A204.1 (cell line): ENCODE data around the gene GDPD5.

Experiments used
- FAIRE-seq: peaks from 2 replicates; lab custom pipeline; 2012; peaks lifted over from hg19 to GRCh38; lab: Jason Lieb, UNC

Gene GDPD5, protein sequence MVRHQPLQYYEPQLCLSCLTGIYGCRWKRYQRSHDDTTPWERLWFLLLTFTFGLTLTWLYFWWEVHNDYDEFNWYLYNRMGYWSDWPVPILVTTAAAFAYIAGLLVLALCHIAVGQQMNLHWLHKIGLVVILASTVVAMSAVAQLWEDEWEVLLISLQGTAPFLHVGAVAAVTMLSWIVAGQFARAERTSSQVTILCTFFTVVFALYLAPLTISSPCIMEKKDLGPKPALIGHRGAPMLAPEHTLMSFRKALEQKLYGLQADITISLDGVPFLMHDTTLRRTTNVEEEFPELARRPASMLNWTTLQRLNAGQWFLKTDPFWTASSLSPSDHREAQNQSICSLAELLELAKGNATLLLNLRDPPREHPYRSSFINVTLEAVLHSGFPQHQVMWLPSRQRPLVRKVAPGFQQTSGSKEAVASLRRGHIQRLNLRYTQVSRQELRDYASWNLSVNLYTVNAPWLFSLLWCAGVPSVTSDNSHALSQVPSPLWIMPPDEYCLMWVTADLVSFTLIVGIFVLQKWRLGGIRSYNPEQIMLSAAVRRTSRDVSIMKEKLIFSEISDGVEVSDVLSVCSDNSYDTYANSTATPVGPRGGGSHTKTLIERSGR

DNA sequence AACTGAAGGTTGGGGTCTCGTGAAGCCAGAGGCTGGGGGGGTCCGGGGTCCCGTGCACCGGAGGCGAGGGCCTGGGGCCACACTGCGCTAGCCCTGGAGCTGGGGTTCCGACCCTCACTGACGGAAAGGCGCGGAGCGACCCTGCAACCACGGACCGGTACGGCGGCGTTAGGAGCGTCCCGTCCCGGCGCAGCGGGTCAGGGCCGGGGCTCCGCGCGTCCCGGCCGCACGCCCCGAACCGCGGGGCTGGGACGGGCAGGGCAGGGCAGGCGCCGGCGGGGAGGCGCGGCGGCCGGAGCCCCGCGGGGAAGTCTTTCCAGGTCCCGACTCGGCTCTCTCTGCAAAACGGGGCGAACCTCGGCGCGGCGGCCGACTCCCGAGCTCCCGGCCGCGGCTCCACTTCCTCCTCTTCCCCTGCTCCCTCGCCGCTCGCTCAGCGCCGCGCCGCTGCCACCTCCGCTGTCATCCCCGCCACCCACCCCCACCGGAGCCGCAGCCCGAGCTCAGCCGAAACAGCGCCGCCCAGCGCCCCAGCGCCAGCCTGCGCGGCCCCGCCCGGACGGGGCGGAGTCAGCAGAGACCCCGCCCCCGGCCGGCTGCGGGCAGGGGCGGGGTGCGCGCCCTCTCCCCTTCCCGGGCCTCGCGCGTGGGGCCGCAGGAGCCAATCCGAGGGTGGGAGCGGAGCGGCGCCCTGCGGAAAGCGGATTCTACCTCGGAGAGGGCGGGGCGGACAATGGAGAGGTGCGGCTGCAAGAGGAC lies at the start of gene GDPD5:
GDPD5 (minus strand) TSS at position 509 of the 759 bp plus-strand sequence. CDS start 48,206 bp downstream, outside the sequence.
- FAIRE-seq, result no peak

GRCh38 chr11:75574698-75575602 lies 49.2 kb upstream of the GDPD5 start:
- FAIRE-seq, result no peak

DNA sequence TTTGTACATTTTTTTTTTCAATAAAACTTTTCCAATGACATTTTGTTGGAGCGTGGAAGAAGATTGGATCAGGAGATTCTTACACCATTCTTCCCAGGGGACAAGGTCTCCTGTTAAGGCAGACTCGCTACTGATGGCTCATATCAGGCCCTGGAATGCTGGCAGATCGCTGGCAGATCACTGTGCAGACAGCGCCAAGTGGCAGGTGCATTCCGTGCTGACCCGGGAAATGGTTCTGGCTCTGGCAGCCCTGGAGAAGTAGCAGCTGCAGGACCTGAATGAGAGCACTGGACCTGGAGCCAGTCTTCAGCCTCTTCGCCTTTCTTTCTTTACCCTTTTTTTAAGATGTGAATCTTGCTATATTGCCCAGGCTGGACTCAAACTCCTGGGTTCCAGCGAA lies 47.0 kb upstream of the GDPD5 start:
- no peak for FAIRE-seq

DNA sequence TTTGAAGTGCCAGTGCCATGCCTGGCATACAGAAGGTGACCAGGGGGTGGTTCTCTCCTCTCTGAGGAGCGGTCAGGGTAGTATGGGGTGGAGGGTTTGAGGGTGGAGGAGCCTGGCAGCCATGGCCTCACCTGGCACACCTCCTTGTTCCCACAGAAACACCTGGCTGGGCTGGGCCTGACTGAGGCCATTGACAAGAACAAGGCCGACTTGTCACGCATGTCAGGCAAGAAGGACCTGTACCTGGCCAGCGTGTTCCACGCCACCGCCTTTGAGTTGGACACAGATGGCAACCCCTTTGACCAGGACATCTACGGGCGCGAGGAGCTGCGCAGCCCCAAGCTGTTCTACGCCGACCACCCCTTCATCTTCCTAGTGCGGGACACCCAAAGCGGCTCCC lies 45.9 kb upstream of the GDPD5 start:
- FAIRE-seq, result no peak

DNA sequence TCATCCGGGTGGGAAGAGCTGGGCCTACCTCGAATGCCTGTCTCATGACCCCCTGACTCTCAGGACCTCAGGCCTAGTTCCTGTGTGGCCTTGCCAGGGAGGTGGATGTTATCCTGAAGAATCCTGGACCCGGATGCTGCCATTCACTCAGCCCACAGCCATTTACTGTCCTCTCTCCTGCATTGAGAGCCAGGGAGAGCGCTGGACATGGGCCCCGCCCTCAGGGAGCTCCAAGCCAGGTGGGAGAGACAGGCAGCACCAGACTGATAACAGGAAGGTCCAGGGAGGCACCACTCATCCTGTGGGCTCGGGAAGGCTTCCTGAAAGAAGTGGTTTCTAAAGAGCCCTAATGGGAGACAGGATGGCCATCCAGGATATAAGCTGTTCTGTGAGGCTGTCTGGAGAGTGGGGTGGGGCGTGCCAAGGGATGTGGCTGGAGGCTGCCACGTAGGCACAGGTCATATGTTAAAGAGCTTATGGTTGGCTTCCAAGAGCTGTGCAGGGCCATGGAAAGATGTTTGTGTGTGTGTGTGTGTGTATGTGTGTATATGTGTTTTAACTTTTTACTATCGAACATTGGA lies 44.9 kb upstream of the GDPD5 start:
- FAIRE-seq, result no peak

- no peak for FAIRE-seq
These were observed 43.0 kb upstream of the GDPD5 start for GRCh38 chr11:75568616-75569219.

DNA sequence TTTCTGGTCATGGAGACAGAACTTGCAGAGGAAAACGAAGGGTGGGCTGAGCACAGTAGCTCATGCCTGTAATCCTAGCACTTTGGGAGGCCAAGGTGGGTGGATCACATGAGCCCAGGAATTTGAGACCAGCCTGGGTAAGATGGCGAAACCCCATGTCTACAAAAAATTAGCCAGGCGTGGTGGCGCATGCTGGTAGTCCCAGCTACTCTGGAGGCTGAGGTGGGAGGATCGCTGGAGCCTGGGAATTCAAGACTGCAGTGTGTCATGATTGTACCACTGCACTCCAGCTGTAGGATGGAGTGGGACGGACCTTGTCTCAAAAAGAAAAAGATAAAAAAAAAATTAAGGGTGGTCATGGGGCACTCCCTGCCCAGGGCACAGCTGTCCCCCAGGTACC lies 42.2 kb upstream of the GDPD5 start:
- FAIRE-seq, result no peak

- no peak for FAIRE-seq
These were observed 41.1 kb upstream of the GDPD5 start for GRCh38 chr11:75566763-75567279.

DNA sequence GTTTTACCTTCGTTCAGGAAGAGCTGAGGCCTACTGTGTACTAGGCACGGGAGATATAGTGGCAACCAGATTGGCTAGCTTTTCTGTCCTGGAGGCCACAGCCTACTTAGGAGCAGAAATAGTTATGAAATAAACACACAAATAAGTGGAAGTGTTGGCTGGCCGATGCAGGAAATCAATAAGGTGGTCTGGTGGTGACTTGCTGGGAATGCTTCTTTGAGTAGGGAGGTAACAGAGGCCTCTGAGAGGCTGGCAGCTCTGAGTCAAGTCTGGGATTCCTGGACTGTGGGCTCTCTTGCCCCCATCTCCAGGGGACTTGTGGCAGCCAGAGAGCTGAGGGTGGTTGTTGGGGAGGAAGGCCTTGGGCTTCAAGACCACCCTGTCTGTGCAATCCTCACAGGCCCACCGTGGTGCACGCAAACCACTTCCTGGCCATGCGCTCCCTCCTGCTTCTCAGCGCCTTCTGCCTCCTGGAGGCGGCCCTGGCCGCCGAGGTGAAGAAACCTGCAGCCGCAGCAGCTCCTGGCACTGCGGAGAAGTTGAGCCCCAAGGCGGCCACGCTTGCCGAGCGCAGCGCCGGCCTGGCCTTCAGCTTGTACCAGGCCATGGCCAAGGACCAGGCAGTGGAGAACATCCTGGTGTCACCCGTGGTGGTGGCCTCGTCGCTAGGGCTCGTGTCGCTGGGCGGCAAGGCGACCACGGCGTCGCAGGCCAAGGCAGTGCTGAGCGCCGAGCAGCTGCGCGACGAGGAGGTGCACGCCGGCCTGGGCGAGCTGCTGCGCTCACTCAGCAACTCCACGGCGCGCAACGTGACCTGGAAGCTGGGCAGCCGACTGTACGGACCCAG lies 40.4 kb upstream of the GDPD5 start:
- FAIRE-seq, result no peak

- no peak for FAIRE-seq
These were observed 39.6 kb upstream of the GDPD5 start for GRCh38 chr11:75565221-75565814.

DNA sequence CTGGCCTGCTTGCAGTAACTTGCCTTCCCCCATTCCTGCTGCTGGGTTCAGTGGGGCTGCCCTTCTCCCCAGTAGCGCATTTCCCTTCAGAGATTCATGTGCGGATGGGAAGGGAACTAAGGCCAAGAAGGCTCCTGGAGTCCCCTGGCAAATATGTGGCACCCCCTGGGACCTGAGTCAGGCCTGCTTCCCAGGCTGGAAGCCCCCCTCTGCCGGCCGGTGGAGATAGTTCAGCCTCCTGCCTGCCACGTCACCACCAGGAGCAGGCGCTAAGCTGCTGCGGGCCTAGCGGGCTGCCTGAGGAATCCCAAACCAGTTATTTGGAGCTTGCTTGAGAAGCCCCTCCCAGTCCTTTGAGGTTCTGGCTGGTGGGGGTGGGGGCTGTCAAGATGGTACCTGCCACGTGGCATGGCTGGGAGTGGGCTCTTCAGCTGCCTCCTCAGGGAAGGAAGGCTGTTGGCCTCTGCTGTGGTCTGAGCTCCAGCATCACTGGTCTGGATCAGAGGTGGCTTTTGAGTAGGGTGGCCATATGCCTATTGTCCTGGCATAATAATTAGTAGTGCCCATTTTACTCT lies 38.3 kb upstream of the GDPD5 start:
- FAIRE-seq, result no peak

DNA sequence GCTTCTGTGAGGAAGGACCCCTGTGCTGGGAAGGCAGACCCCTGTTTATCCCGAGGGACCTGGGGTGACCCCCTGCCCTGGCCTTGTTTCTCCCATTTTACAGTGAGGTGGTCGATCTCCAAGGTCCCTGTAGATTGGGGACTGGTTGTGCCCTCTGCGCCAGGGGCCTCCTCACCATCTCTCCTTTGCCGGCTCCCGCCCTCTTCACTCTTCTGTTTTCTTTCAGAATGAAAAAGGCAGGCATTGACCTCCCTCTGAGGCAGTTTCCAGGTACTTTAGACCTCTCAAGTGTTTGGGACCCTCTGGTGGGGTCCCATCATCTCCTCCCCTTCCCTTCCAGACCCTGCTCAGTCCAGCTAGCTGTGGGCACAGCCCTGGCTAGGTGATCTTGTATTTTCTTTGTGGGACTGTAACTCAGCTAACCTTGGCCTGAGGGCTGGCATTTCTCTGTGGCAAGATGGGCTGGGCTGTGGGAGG lies 37.8 kb upstream of the GDPD5 start:
- FAIRE-seq, result no peak

GRCh38 chr11:75562836-75563484 lies 37.2 kb upstream of the GDPD5 start:
- FAIRE-seq, result no peak

- FAIRE-seq, result peak; percentile 9
These were observed 36.5 kb upstream of the GDPD5 start, which contains the start of gene SERPINH1 for GRCh38 chr11:75562048-75562835. Gene SERPINH1 (plus strand): TSS chr11:75562253. CDS start chr11:75566350, 4,097 bp downstream.

DNA sequence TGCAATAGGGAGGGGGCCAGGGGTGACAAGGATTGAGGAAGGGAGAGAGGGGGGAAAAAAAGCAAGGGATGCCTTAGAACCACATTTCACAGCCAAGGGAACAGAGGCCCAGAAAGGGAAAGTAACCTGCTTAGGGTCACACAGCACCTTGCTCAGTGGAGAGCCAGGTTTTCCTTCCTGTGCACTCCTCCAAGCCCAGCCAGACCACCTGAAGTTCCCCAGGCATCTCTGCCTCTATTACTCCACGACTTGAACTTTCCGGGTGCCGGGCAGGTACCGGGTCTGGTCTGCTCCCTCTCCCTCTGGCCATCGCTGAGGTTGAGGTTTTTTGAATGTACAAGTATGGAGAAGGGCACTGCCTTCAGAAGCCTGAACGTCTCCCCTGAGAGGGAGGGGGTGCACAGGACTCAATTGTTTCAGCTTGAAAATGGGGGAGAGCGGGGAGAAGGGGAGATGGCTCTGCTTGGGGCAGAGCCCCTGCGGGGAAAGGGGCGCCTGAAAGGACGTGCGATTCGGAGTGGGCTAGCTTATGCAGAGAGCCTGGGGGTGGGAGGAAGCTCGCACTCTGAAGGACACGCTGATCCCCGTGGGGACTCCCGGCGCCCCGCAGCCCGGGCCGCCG lies 35.8 kb upstream of the GDPD5 start:
- no peak for FAIRE-seq

DNA sequence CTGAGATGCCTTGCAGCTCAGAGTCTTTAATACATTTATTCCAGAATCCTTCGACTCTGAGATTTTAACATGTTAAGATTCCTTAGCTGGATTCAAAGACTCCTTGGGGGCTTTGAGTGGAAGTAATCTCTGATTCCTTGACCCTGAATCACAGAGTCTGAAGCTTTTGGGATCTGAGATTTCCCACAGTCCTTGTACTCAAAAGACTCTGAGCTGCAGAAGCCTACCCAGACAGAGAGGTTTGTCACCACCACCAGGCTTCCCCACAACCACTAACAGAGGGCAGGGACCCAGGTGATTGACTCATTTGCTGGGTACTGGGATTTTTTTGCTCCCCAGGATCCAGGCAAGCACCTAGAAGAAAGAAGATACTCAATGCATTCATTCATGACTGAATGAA lies 34.9 kb upstream of the GDPD5 start:
- no peak for FAIRE-seq
